Breast epithelium (tissue), 4 donors: ENCODE data around the gene RPL11. TPM values are rescaled to one million over a fixed set of nuclear protein-coding genes. Genes with fewer than 3 reads are reported as not detected.

Experiments
- DNase-seq, 2 donors: peaks; one replicate each; pipeline ENCODE4 v3.0.0-alpha.2; 2019; ENCODE audit warnings: low spot score in 2 of 2
- H3K27ac ChIP-seq, 2 donors: fragments of 200-600 bp; sonication (generic) in 1 of 2; one replicate each; pipeline ENCODE4 v1.5.1; 2016 to 2019; ENCODE audit warnings: mild to moderate bottlenecking in 1 of 2
- H3K27me3 ChIP-seq, 2 donors: fragments of 200-600 bp; sonication (generic) in 1 of 2; one replicate each; pipeline versions ENCODE4 v1.5.1 to v1.6.0; 2017 to 2019; ENCODE audit warnings: control low read depth in 1 of 2, mild to moderate bottlenecking in 1 of 2
- H3K36me3 ChIP-seq: fragments of 200-600 bp; one replicate; pipeline ENCODE4 v1.5.1; 2019
- H3K4me1 ChIP-seq, 2 donors: fragments of 200-600 bp; sonication (generic); one replicate each; pipeline ENCODE4 v1.5.1; 2016 to 2019; ENCODE audit warnings: control low read depth in 1 of 2
- H3K4me3 ChIP-seq, 3 donors: fragments of 200-600 bp; sonication (generic); 1 replicate in 2 of 3; 2 replicates in 1 of 3; pipeline ENCODE4 v1.5.1; 2016 to 2019; ENCODE audit warnings: mild to moderate bottlenecking in 3 of 3, moderate library complexity in 2 of 3
- H3K9me3 ChIP-seq, 2 donors: fragments of 200-600 bp; sonication (generic) in 1 of 2; one replicate each; pipeline ENCODE4 v1.5.1; 2016 to 2019; ENCODE audit warnings: control low read depth in 1 of 2
- CTCF ChIP-seq, 3 donors: fragments of 450-650 bp; IDR thresholded peaks; one replicate each; pipeline ENCODE4 v1.5.1; 2016 to 2017; ENCODE audit warnings: antibody characterized with exemption in 3 of 3, mild to moderate bottlenecking in 3 of 3, moderate library complexity in 3 of 3
- POLR2A ChIP-seq: fragments of 450-650 bp; IDR thresholded peaks from one replicate; pipeline ENCODE4 v1.6.1; 2016; ENCODE audit warnings: antibody characterized with exemption, mild to moderate bottlenecking, moderate library complexity
- POLR2AphosphoS5 ChIP-seq, 3 donors: sonication (generic); formaldehyde crosslinking; IDR thresholded peaks; one replicate each; pipeline ENCODE4 v1.6.1; 2017; ENCODE audit warnings: antibody characterized with exemption in 3 of 3
- intact Hi-C: fragments of 100-400 bp; cut with DNase I; formaldehyde crosslinking; loops from one replicate; pipeline ENCODE4 v1.15.1; 2023; ENCODE audit warnings: low total_unique reads
- total RNA-seq, 3 donors: library from RNA; depleted of rRNA; stranded (reverse); fragments of >200 nt; gene quantifications; one replicate each; pipeline ENCODE4 v1.1.0, GENCODE V29; 2016

Gene RPL11
- total RNA-seq, 3 donors from 2014 or later = 1,191 to 1,487 (median 1,340) TPM

GRCh38 chr1:23695667-23696066 lies 4.1 kb downstream of the RPL11 start:
- Histone ChIP-seq H3K36me3 (no peaks in the 10 kb centered on the region), H3K27me3 (no peaks in the 10 kb centered on the region), H3K9me3 (no peaks in the 10 kb centered on the region), H3K4me3 (no peak overlapping the region), H3K4me1 (peaks cover 0 to 18% of the 10 kb centered on the region in 2 donors), H3K27ac (no peak overlapping the region)
- intact Hi-C loops = no loop called here
- TF ChIP-seq CTCF (IDR thresholded peaks at IDR 0.05) = no peak
- TF ChIP-seq POLR2AphosphoS5 (IDR thresholded peaks at IDR 0.05) = no peak
- no peak for TF ChIP-seq POLR2A
- DNase-seq = no peak

GRCh38 chr1:23696335-23696989 lies 4.9 kb downstream of the RPL11 start:
- Histone ChIP-seq H3K4me3 (no peak overlapping the region), H3K9me3 (no peaks in the 10 kb centered on the region), H3K27me3 (no peaks in the 10 kb centered on the region), H3K36me3 (no peaks in the 10 kb centered on the region), H3K4me1 (peaks cover 0 to 18% of the 10 kb centered on the region in 2 donors), H3K27ac (no peak overlapping the region)
- TF ChIP-seq POLR2A (no peak), CTCF (IDR thresholded peaks at IDR 0.05) (no peak), POLR2AphosphoS5 (IDR thresholded peaks at IDR 0.05) (no peak)
- intact Hi-C loops = no loop called here
- DNase-seq = no peak

GRCh38 chr1:23698466-23698865 lies 6.9 kb downstream of the RPL11 start:
- Histone ChIP-seq H3K27ac (no peak overlapping the region), H3K9me3 (no peaks in the 10 kb centered on the region), H3K4me1 (peaks cover 0 to 8% of the 10 kb centered on the region in 2 donors), H3K27me3 (no peaks in the 10 kb centered on the region), H3K36me3 (no peaks in the 10 kb centered on the region), H3K4me3 (no peak overlapping the region)
- no peak for TF ChIP-seq POLR2A
- TF ChIP-seq POLR2AphosphoS5 (IDR thresholded peaks at IDR 0.05) = no peak
- no peak for TF ChIP-seq CTCF (IDR thresholded peaks at IDR 0.05)
- intact Hi-C loops = no loop called here
- no peak for DNase-seq

GRCh38 chr1:23699280-23700179 lies 7.9 kb downstream of the RPL11 start:
- H3K27me3 ChIP-seq = no peaks in the 10 kb centered on the region
- no peaks in the 10 kb centered on the region for H3K36me3 ChIP-seq
- intact Hi-C loops = no loop called here
- no peaks in the 10 kb centered on the region for H3K9me3 ChIP-seq
- H3K27ac ChIP-seq = no peak overlapping the region
- H3K4me3 ChIP-seq = no peak overlapping the region
- no peak for DNase-seq
- peaks cover 0 to 5% of the 10 kb centered on the region in 2 donors for H3K4me1 ChIP-seq
- TF ChIP-seq POLR2AphosphoS5 (IDR thresholded peaks at IDR 0.05) (no peak), CTCF (IDR thresholded peaks at IDR 0.05) (no peak), POLR2A (no peak)

- no peak for DNase-seq
- no peaks in the 10 kb centered on the region for H3K4me1 ChIP-seq
- no peak overlapping the region for H3K27ac ChIP-seq
- H3K27me3 ChIP-seq = no peaks in the 10 kb centered on the region
- TF ChIP-seq CTCF (IDR thresholded peaks at IDR 0.05) (no peak), POLR2AphosphoS5 (IDR thresholded peaks at IDR 0.05) (no peak), POLR2A (no peak)
- intact Hi-C loops = no loop called here
- H3K9me3 ChIP-seq = no peaks in the 10 kb centered on the region
- no peak overlapping the region for H3K4me3 ChIP-seq
- no peaks in the 10 kb centered on the region for H3K36me3 ChIP-seq
Measured at GRCh38 chr1:23701310-23701709, 9.7 kb downstream of the RPL11 start.
